Esophagus squamous epithelium (tissue), 5 donors: Measurements from ENCODE around the gene SNTB2. TPM values are rescaled to one million over a fixed set of nuclear protein-coding genes. Genes with fewer than 3 reads are reported as not detected.

Source experiments
- DNase-seq: peaks from one replicate; lab custom pipeline; 2025; lab: John Stamatoyannopoulos, UW
- H3K27ac ChIP-seq, 4 donors: fragments of 200-600 bp; sonication (generic); one replicate each; pipeline ENCODE4 v1.5.1; 2016 to 2019; ENCODE audit warnings: mild to moderate bottlenecking in 1 of 4
- H3K27me3 ChIP-seq, 4 donors: fragments of 200-600 bp; sonication (generic); 1 replicate in 3 of 4; 2 replicates in 1 of 4; pipeline versions ENCODE4 v1.5.1 to v1.6.0; 2017 to 2021; ENCODE audit warnings: antibody characterized with exemption in 1 of 4
- H3K36me3 ChIP-seq, 3 donors: fragments of 200-600 bp; sonication (generic); one replicate each; pipeline ENCODE4 v1.5.1; 2016 to 2019
- H3K4me1 ChIP-seq, 3 donors: fragments of 200-600 bp; sonication (generic); one replicate each; pipeline ENCODE4 v1.5.1; 2017 to 2019
- H3K4me3 ChIP-seq, 4 donors: fragments of 200-600 bp; sonication (generic); 1 replicate in 3 of 4; 2 replicates in 1 of 4; pipeline ENCODE4 v1.5.1; 2016 to 2019; ENCODE audit warnings: mild to moderate bottlenecking in 2 of 4, moderate library complexity in 1 of 4
- H3K9me3 ChIP-seq, 3 donors: fragments of 200-600 bp; sonication (generic); one replicate each; pipeline ENCODE4 v1.5.1; 2016 to 2019
- CTCF ChIP-seq, 6 experiments: fragments of 450-650 bp in 4 of 6; fragments of 200-600 bp in 2 of 6; sonication (generic) in 2 of 6; IDR thresholded peaks; one replicate each; pipeline ENCODE4 v1.5.1; 2016 to 2019; ENCODE audit warnings: antibody characterized with exemption in 6 of 6, mild to moderate bottlenecking in 4 of 6, moderate library complexity in 4 of 6
- POLR2A ChIP-seq, 4 donors: fragments of 450-650 bp; IDR thresholded peaks; one replicate each; pipeline ENCODE4 v1.6.1; 2017; ENCODE audit warnings: antibody characterized with exemption in 4 of 4, mild to moderate bottlenecking in 4 of 4, moderate library complexity in 3 of 4
- WGBS, 2 donors: methylation state at CpG; one replicate each; pipeline ENCODE4 v1.1.5; 2018; 5-methylcytosine and 5-hydroxymethylcytosine counted together
- intact Hi-C: fragments of 100-400 bp; cut with DNase I; formaldehyde crosslinking; loops from one replicate; pipeline ENCODE4 v1.15.0; 2022
- total RNA-seq, 4 donors: library from RNA; depleted of rRNA; stranded (reverse); fragments of >200 nt; gene quantifications; one replicate each; pipeline ENCODE4 v1.1.0, GENCODE V29; 2016
- donor health status: DM: yes; HTN: yes; CAD: no.

The SNTB2 gene
- total RNA-seq, 4 donors from 2014 or later = 25.5 to 49.6 (median 25.9) TPM

GRCh38 chr16:69223882-69224281 is 36.9 kb downstream of the SNTB2 start:
- peaks cover 0 to 57% (median 4%) of the 10 kb centered on the region in 3 donors for H3K4me1 ChIP-seq
- WGBS, 2 donors = 96 to 100% methylated on average over 5 to 6 of the region's 6 CpGs
- no peaks in the 10 kb centered on the region for H3K27me3 ChIP-seq
- H3K4me3 ChIP-seq = no peak overlapping the region
- no peaks in the 10 kb centered on the region for H3K36me3 ChIP-seq
- no peak for TF ChIP-seq POLR2A (IDR thresholded peaks at IDR 0.05)
- TF ChIP-seq CTCF (IDR thresholded peaks at IDR 0.05) = no peak
- DNase-seq = no peak
- H3K27ac ChIP-seq = peak overlapping the region in 3 of 4 donors; percentile 47 to 62 (median 49)
- H3K9me3 ChIP-seq = no peaks in the 10 kb centered on the region
- intact Hi-C loops = no loop called here

- no peak for DNase-seq
- no peak overlapping the region for H3K4me3 ChIP-seq
Measured at GRCh38 chr16:69225121-69225520, 38.2 kb downstream of the SNTB2 start.

GRCh38 chr16:69233124-69233523 is 46.2 kb downstream of the SNTB2 start:
- Histone ChIP-seq H3K4me3 (no peak overlapping the region), H3K4me1 (peaks cover 0 to 29% (median 5%) of the 10 kb centered on the region in 3 donors), H3K9me3 (no peaks in the 10 kb centered on the region), H3K27ac (no peak overlapping the region), H3K36me3 (peaks cover 0 to 3% (median 0%) of the 10 kb centered on the region in 3 donors), H3K27me3 (no peaks in the 10 kb centered on the region)
- no peak for TF ChIP-seq POLR2A (IDR thresholded peaks at IDR 0.05)
- TF ChIP-seq CTCF (IDR thresholded peaks at IDR 0.05) = no peak
- DNase-seq = no peak
- intact Hi-C loops = no loop called here

More at GRCh38 chr16:69225121-69225520, 38.2 kb downstream of the SNTB2 start:
- Histone ChIP-seq H3K9me3 (no peaks in the 10 kb centered on the region), H3K27me3 (no peaks in the 10 kb centered on the region), H3K27ac (peak overlapping the region in 2 of 4 donors; percentile 47 to 67), H3K36me3 (no peaks in the 10 kb centered on the region), H3K4me1 (peaks cover 0 to 53% (median 3%) of the 10 kb centered on the region in 3 donors)
- TF ChIP-seq POLR2A (IDR thresholded peaks at IDR 0.05) = no peak
- TF ChIP-seq CTCF (IDR thresholded peaks at IDR 0.05) = no peak
- intact Hi-C loops = no loop called here
- WGBS, 2 donors = 68 to 77% methylated on average over 7 of the region's 7 CpGs

- Histone ChIP-seq H3K27ac (no peak overlapping the region), H3K4me1 (peaks cover 0 to 40% (median 5%) of the 10 kb centered on the region in 3 donors), H3K27me3 (no peaks in the 10 kb centered on the region), H3K9me3 (no peaks in the 10 kb centered on the region), H3K4me3 (no peak overlapping the region), H3K36me3 (peaks cover 0 to 3% (median 0%) of the 10 kb centered on the region in 3 donors)
- no peak for DNase-seq
- TF ChIP-seq CTCF (IDR thresholded peaks at IDR 0.05) (no peak), POLR2A (IDR thresholded peaks at IDR 0.05) (no peak)
- intact Hi-C loops = no loop called here
- 91% methylated on average over 3 of the region's 3 CpGs for WGBS, 2 donors
Measured at GRCh38 chr16:69234460-69234859, 47.5 kb downstream of the SNTB2 start.

- Histone ChIP-seq H3K9me3 (no peaks in the 10 kb centered on the region), H3K4me3 (no peak overlapping the region), H3K36me3 (no peaks in the 10 kb centered on the region), H3K27me3 (no peaks in the 10 kb centered on the region), H3K4me1 (peaks cover 0 to 56% (median 5%) of the 10 kb centered on the region in 3 donors), H3K27ac (no peak overlapping the region)
- DNase-seq = no peak
- no peak for TF ChIP-seq CTCF (IDR thresholded peaks at IDR 0.05)
- no peak for TF ChIP-seq POLR2A (IDR thresholded peaks at IDR 0.05)
- intact Hi-C loops = no loop called here
Measured at GRCh38 chr16:69236319-69236718, 49.4 kb downstream of the SNTB2 start.
